ENCODE measurements around the gene LNPK.

GRCh38 chr2:175903384-175903936 is 98.6 kb downstream of the LNPK start:
- no peak for TF ChIP-seq CTCF (IDR thresholded peaks at IDR 0.05)
- TF ChIP-seq POLR2A (IDR thresholded peaks at IDR 0.05): no peak

All from Peyer's patch (tissue), 4 donors.